Measurements from ENCODE around the gene ZNF699. TPM values are rescaled to one million over a fixed set of nuclear protein-coding genes. Genes with fewer than 3 reads are reported as not detected.
"Not testable (repeated sequence)": the region's sequence is repeated elsewhere in the genome, so short reads cannot be mapped to it uniquely, and the experiment has no call there.

Gene ZNF699
- total and polyA plus RNA-seq, 9 donors = 1.7 to 5.2 (median 3.6) TPM

DNA sequence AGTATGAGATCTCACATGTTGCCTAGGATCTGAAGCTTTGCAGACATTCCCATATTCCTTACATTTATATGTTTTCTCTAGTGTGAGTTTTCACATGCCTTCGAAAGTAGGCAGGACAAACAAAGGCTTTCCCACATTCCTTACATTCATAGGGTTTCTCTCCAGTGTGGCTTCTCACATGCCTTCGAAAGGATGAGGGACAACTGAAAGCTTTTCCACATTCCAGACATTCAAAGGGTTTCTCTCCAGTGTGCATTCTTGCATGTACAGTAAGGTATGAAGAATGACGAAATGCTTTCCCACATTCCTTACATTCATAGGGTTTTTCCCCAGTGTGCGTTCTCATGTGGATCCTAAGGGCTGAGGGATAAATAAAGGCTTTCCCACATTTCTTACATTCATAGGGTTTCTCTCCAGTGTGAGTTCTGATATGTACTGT lies 14.2 kb downstream of the ZNF699 start:
- Histone ChIP-seq H3K36me3 (ENCODE audit: control insufficient read depth, insufficient read depth, low read length) (peaks cover 37% of the 10 kb centered on the region), H3K27ac (ENCODE audit: low read length) (no peak overlapping the region), H3K4me1 (ENCODE audit: control insufficient read depth, insufficient read depth, low read length) (no peaks in the 10 kb centered on the region), H3K9me3 (replicated peaks; ENCODE audit: control insufficient read depth, low read depth, low read length) (peaks cover 60% of the 10 kb centered on the region), H3K27me3 (ENCODE audit: control insufficient read depth, insufficient read depth, low read length) (no peaks in the 10 kb centered on the region), H3K4me3 (ENCODE audit: low read length) (no peak overlapping the region)
- 100% methylated on average over 1 of the region's 4 CpGs for WGBS (ENCODE audit: insufficient coverage)
- no peak for DNase-seq

DNA sequence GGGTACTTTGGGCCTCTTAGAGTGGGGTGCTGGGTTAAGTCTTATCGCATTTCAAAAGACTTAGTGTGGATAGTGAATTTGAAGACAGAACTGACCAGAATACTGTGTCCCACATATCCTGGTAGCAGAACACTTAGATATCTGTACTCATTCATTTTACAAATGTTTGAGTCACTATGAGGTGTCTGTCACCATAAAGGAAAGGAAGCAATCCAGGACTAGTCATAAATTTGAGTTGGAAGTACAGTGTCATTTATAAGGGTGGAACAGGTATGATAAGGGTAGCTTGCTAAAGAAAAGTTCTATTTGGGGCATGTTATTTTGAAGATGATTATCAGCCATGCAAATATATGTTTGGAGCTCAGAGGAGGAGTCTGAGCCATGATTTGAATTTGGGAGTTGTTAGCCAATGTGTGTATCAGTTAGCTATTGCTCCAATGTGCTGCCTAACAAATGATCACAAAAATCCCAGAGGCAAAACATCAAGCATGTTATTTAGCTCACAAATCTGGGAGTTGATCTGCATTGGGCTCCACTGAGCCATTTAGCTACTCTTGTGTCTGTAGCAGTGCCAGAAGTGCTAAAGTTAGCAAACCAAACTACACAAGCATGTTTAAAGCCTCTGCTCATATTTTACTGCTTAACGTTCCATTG lies 20.3 kb downstream of the ZNF699 start:
- H3K27me3 ChIP-seq (ENCODE audit: control insufficient read depth, insufficient read depth, low read length) = no peaks in the 10 kb centered on the region
- peaks cover 13% of the 10 kb centered on the region for H3K36me3 ChIP-seq (ENCODE audit: control insufficient read depth, insufficient read depth, low read length)
- no peak overlapping the region for H3K4me3 ChIP-seq (ENCODE audit: low read length)
- no CpG with 5 or more reads among the region's 2 CpGs for WGBS (ENCODE audit: insufficient coverage)
- DNase-seq = no peak
- peaks cover 37% of the 10 kb centered on the region for H3K9me3 ChIP-seq (replicated peaks; ENCODE audit: control insufficient read depth, low read depth, low read length)
- no peak overlapping the region for H3K27ac ChIP-seq (ENCODE audit: low read length)
- H3K4me1 ChIP-seq (ENCODE audit: control insufficient read depth, insufficient read depth, low read length) = no peaks in the 10 kb centered on the region

DNA sequence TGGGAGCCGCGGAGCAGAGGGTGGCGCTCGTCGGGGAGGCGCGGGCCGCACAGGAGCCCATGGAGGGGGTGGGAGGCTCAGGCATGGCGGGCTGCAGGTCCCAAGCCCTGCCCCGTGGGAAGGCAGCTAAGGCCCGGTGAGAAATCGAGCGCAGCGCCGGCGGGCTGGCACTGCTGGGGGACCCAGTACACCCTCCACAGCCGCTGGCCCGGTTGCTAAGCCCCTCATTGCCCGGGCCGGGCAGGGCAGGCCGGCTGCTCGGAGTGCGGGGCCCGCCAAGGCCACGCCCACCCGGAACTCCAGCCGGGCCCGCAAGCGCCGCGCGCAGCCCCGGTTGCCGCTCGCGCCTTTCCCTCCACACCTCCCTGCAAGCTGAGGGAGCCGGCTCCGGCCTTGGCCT lies 26.2 kb downstream of the ZNF699 start:
- H3K4me1 ChIP-seq (ENCODE audit: control insufficient read depth, insufficient read depth, low read length); H3K27ac ChIP-seq (ENCODE audit: low read length); DNase-seq; H3K9me3 ChIP-seq (replicated peaks; ENCODE audit: control insufficient read depth, low read depth, low read length); H3K36me3 ChIP-seq (ENCODE audit: control insufficient read depth, insufficient read depth, low read length); H3K27me3 ChIP-seq (ENCODE audit: control insufficient read depth, insufficient read depth, low read length); H3K4me3 ChIP-seq (ENCODE audit: low read length): not testable (repeated sequence)
- 9% methylated on average over 26 of the region's 38 CpGs for WGBS (ENCODE audit: insufficient coverage)

- H3K27ac ChIP-seq (ENCODE audit: low read length) = no peak overlapping the region
- H3K27me3 ChIP-seq (ENCODE audit: control insufficient read depth, insufficient read depth, low read length) = no peaks in the 10 kb centered on the region
- no peaks in the 10 kb centered on the region for H3K36me3 ChIP-seq (ENCODE audit: control insufficient read depth, insufficient read depth, low read length)
- 49% methylated on average over 3 of the region's 5 CpGs for WGBS (ENCODE audit: insufficient coverage)
- peaks cover 3% of the 10 kb centered on the region for H3K9me3 ChIP-seq (replicated peaks; ENCODE audit: control insufficient read depth, low read depth, low read length)
- no peaks in the 10 kb centered on the region for H3K4me1 ChIP-seq (ENCODE audit: control insufficient read depth, insufficient read depth, low read length)
- no peak overlapping the region for H3K4me3 ChIP-seq (ENCODE audit: low read length)
- no peak for DNase-seq
These were observed 58.4 kb downstream of the ZNF699 start for GRCh38 chr19:9251236-9251635.

- Histone ChIP-seq H3K4me3 (ENCODE audit: low read length) (no peak within 1 kb of the TSS), H3K36me3 (ENCODE audit: control insufficient read depth, insufficient read depth, low read length) (no peaks in the 10 kb centered on the region), H3K27me3 (ENCODE audit: control insufficient read depth, insufficient read depth, low read length) (no peaks in the 10 kb centered on the region), H3K9me3 (replicated peaks; ENCODE audit: control insufficient read depth, low read depth, low read length) (no peaks in the 10 kb centered on the region), H3K4me1 (ENCODE audit: control insufficient read depth, insufficient read depth, low read length) (no peaks in the 10 kb centered on the region), H3K27ac (ENCODE audit: low read length) (no peak within 1 kb of the TSS)
- DNase-seq = no peak
- WGBS (ENCODE audit: insufficient coverage) = no CpG with 5 or more reads among the region's 1 CpG
These were observed 59.0 kb downstream of the ZNF699 start, which contains the start of gene OR7E24 for GRCh38 chr19:9250630-9251029. OR7E24 (plus strand) TSS chr19:9250930; CDS start chr19:9251044, 114 bp downstream.

Other genes starting within 250 kb of the ZNF699 start
- gene OR1M1, start 222.8 kb downstream of the ZNF699 start, total RNA-seq = not detected
- under 1 TPM in 2 of 8 donors, not detected in 6; 0.04 to 0.07 TPM for gene OR1M1, start 222.8 kb downstream of the ZNF699 start, polyA plus RNA-seq (ENCODE audit: insufficient read depth in 1 of 8, insufficient read length in 8 of 8, low replicate concordance in 1 of 8)
- not detected for gene OR7G2, start 202.4 kb downstream of the ZNF699 start, total RNA-seq
- under 1 TPM in 4 of 8 donors, not detected in 4; 0.04 to 0.14 (median 0.07) TPM for gene OR7G2, start 202.4 kb downstream of the ZNF699 start, polyA plus RNA-seq (ENCODE audit: insufficient read depth in 1 of 8, insufficient read length in 8 of 8, low replicate concordance in 1 of 8)
- not detected for gene OR7G1, start 194.1 kb downstream of the ZNF699 start, total RNA-seq
- gene OR7G1, start 194.1 kb downstream of the ZNF699 start, polyA plus RNA-seq (ENCODE audit: insufficient read depth in 1 of 8, insufficient read length in 8 of 8, low replicate concordance in 1 of 8) = not detected
- not detected for gene OR7G3, start 182.9 kb downstream of the ZNF699 start, total RNA-seq
- not detected for gene OR7G3, start 182.9 kb downstream of the ZNF699 start, polyA plus RNA-seq (ENCODE audit: insufficient read depth in 1 of 8, insufficient read length in 8 of 8, low replicate concordance in 1 of 8)
- 22.9 TPM for gene ZNF317, start 169.4 kb downstream of the ZNF699 start, total RNA-seq
- gene ZNF317, start 169.4 kb downstream of the ZNF699 start, polyA plus RNA-seq (ENCODE audit: insufficient read depth in 1 of 8, insufficient read length in 8 of 8, low replicate concordance in 1 of 8) = 10 to 100 TPM; 18.2 to 23.6 (median 19.0) TPM
- under 0.01 TPM for gene OR7D2, start 130.9 kb downstream of the ZNF699 start, total RNA-seq
- gene OR7D2, start 130.9 kb downstream of the ZNF699 start, polyA plus RNA-seq (ENCODE audit: insufficient read depth in 1 of 8, insufficient read length in 8 of 8, low replicate concordance in 1 of 8) = under 1 TPM in 7 of 8 donors, not detected in 1; 0.04 to 0.18 (median 0.08) TPM
- gene OR7D4, start 90.2 kb downstream of the ZNF699 start, total RNA-seq = not detected
- gene OR7D4, start 90.2 kb downstream of the ZNF699 start, polyA plus RNA-seq (ENCODE audit: insufficient read depth in 1 of 8, insufficient read length in 8 of 8, low replicate concordance in 1 of 8) = under 1 TPM in 2 of 8 donors, not detected in 6; 0.03 to 0.10 TPM
- not detected for gene OR7E24, start 58.9 kb downstream of the ZNF699 start, total RNA-seq
- gene OR7E24, start 58.9 kb downstream of the ZNF699 start, polyA plus RNA-seq (ENCODE audit: insufficient read depth in 1 of 8, insufficient read length in 8 of 8, low replicate concordance in 1 of 8) = not detected
- gene ZNF559, start 14.3 kb upstream of the ZNF699 start, total RNA-seq = 29.3 TPM
- 10 to 100 TPM; 20.8 to 31.8 (median 25.8) TPM for gene ZNF559, start 14.3 kb upstream of the ZNF699 start, polyA plus RNA-seq (ENCODE audit: insufficient read depth in 1 of 8, insufficient read length in 8 of 8, low replicate concordance in 1 of 8)
- gene ZNF177, start 53.2 kb upstream of the ZNF699 start, total RNA-seq = 5.6 TPM
- 1 to 10 TPM; 2.9 to 6.7 (median 5.1) TPM for gene ZNF177, start 53.2 kb upstream of the ZNF699 start, polyA plus RNA-seq (ENCODE audit: insufficient read depth in 1 of 8, insufficient read length in 8 of 8, low replicate concordance in 1 of 8)
- 15.3 TPM for gene ZNF266, start 125.7 kb upstream of the ZNF699 start, total RNA-seq
- gene ZNF266, start 125.7 kb upstream of the ZNF699 start, polyA plus RNA-seq (ENCODE audit: insufficient read depth in 1 of 8, insufficient read length in 8 of 8, low replicate concordance in 1 of 8) = 10 to 100 TPM; 10.6 to 30.7 (median 21.1) TPM
- 0.13 TPM for gene ZNF560, start 188.8 kb upstream of the ZNF699 start, total RNA-seq
- gene ZNF560, start 188.8 kb upstream of the ZNF699 start, polyA plus RNA-seq (ENCODE audit: insufficient read depth in 1 of 8, insufficient read length in 8 of 8, low replicate concordance in 1 of 8) = under 1 TPM in 7 of 8 donors, not detected in 1; 0.07 to 0.37 (median 0.23) TPM
- gene ZNF426, start 228.8 kb upstream of the ZNF699 start, total RNA-seq = 19.5 TPM
- 10 to 100 TPM in 5 of 8 donors, 1 to 10 TPM in 3; 7.2 to 11.9 (median 10.7) TPM for gene ZNF426, start 228.8 kb upstream of the ZNF699 start, polyA plus RNA-seq (ENCODE audit: insufficient read depth in 1 of 8, insufficient read length in 8 of 8, low replicate concordance in 1 of 8)